Kidney tubule cell (primary cell): ENCODE measurements around the gene MRPS24.

Source experiments
- DNase-seq: peaks from one replicate; pipeline ENCODE4 v3.0.0-alpha.2; 2018; ENCODE audit warnings: low spot score

The MRPS24 gene

DNA sequence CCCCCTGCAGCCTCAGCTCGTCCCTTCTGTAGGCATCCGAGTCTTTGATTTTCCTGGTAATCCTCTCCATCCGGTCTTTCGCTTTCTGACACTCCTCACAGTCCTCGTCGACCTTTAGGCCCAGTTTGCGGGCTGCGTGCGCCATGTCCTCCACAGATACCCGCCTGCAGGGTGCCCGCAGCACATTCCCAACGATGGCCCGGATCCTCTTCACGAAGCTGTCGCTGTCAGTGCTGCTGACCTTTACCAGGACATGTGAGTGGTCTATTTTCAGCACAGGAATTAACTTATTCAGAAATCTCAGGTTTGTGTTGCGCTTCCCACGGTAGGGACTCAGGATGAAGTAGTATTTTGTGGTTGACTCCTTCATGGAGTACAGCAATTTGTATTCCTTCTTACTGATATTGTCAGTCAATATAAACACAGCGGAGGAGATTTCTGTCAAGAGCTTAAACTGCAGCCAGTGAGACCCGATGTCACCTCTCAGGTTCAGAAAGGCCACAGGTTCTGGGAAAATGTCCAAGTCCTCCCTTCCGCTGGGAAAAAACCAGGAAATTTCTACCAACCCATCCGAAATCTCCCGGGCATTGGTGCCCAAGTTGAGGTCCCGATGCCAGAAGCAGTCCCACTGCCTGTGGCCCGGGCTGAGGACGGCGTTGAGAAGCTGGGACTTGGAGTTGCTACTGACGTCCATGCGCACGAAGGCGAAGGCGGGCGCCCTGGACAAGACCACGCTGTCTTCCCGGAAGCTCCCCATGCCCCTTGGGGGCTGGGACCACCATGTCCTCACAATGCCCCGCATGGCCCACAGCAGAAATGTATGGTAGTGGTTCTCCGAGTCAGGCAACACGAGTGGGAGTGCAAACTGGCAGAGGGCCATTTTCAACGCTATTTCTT is 8.9 kb upstream of the MRPS24 start:
- no peak for DNase-seq

DNA sequence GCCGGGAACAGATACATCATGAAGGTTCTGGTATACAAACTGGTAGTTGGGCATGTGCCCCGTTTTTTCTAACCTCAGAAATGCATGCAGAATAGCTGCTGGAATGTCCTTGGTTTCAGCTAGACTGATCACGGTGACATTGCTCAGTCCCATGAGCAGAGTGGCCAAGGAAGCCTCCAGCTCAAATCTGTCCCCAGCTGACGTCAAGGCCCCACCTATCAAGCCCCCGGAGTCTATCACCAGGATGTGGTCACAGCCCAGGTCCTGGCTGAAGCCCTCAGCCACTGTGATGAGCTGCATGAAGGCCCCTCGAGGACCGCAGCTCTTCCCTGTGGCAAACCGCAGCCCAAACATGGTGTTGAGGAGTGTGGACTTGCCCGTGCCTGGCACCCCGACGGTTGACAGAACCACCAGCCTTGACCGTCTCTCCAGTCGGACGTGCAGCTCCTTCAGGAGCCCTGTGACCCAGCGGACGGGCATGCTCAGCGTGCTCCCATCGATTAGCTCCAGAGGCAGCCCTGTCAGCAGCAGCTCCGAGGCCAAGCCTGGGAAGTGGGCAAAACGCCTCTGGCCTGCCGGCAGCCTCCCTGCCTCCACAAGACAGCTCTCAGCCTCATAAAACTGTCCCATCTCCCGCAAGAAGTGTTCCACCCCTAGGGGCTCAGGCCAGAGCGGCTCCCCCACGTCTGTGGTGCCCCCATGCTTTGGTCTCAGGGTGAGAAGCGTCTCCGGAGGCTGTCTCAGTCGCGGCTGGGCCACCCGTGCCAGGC is 7.8 kb upstream of the MRPS24 start:
- DNase-seq: no peak

GRCh38 chr7:43876241-43876640 is 6.9 kb upstream of the MRPS24 start:
- no peak for DNase-seq

DNA sequence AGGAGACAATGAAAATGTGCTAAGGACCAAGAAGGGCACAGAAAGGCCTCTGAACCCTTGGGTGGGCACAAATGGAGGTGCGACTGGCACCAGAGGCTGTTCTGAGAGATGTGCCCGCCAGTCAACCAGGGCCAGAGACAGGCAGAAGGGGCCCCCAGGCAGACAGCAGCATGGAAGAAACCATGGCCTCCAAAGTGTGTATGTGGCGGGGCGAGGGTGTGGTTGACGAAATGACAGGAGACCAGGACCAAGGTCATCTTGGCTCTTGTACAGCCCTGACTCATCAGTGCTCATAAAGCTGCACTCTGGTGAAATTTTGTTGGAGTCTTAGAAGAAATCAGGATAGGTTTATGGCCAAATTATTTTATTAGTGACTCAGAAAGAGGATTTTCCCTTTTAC is 4.0 kb upstream of the MRPS24 start:
- DNase-seq: peak; percentile 16

GRCh38 chr7:43872406-43873110 is 3.2 kb upstream of the MRPS24 start:
- peak; percentile 35 for DNase-seq

DNA sequence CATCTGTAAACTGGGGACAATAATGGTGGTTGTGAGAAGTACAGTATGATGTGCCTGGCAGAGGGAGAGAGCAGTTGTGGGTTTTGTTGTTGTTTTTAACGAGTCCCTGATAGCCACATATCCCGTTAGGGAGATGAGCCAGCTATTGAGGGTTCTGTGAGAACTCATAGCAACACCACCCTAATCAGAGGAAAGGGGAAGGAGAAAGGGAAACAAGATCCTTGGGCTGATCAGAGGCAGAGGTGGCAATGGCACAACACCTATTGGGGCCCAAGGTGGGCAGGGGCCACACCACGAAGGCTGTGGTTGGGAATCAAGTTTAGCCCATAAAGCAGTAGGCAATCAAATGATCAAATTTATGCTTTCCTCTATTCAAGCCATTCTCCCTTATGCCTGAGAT is 1.7 kb upstream of the MRPS24 start:
- no peak for DNase-seq

- peak; percentile 20 for DNase-seq
These were observed 999 bp upstream of the MRPS24 start for GRCh38 chr7:43870316-43870715.

GRCh38 chr7:43869867-43870240 is 537 bp upstream of the MRPS24 start:
- DNase-seq: peak; percentile 93

GRCh38 chr7:43868681-43869005 is 674 bp downstream of the MRPS24 start:
- DNase-seq: no peak

DNA sequence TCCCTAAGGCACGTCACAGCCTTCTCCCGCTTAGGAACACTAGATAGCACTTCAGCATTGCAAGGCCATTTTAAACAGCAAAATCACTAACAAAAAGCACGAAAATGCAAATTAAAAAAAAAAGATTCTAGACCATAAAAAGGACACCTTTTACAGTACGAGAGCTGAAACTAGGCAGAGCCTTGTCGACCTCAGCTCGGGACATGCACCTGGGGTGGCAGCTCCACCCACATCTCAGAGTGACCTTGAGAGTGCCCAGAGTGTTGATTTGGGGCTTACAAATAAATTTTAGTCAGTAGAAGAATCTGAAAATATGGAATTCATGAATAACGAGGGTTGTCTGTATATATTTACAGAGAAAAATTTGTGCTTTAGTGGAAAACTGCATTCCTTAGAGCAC is 1.1 kb downstream of the MRPS24 start:
- DNase-seq: no peak

DNA sequence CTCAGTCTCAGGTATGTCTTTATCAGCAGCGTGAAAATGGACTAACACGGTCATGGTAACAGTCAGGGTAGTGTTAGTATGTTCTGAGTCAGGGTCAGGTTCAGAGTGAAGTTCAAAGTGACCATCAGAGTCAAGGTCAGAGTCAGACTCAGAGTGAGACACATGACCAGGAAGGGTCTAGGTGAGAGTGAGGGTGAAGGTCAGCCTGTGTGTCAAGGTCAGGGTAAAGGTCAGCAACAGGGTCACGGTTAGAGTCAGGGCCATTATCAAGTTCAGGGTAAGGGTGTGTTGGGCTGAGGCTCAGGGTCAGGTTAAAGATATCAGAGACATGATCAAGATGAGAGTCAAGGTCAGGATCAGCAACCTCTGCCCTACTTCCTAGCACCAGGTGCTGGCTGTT is 4.0 kb downstream of the MRPS24 start:
- DNase-seq: no peak

DNA sequence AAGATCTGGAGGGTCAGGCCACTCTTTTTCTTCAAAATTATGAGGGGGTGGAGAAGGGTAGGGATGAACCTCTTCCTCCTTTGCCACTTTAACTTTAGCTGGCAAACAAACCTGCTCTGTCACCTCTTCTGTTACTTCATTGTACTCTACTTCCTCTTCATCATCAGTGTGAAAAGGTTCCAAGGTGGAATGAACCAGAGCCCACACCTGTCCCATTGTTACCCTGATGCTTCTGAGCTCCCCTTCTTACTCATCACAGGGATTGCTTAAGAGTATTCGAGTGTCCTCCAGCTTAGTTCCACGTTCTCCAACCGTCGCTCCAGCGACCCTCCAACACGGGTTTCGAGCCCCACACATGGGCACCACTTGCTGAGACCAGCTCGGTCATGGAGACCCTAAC is 5.2 kb downstream of the MRPS24 start:
- DNase-seq: no peak

GRCh38 chr7:43856996-43857395 is 12.3 kb downstream of the MRPS24 start:
- DNase-seq: peak; percentile 41

- no peak for DNase-seq
These were observed 13.0 kb downstream of the MRPS24 start for GRCh38 chr7:43856316-43856715.

DNA sequence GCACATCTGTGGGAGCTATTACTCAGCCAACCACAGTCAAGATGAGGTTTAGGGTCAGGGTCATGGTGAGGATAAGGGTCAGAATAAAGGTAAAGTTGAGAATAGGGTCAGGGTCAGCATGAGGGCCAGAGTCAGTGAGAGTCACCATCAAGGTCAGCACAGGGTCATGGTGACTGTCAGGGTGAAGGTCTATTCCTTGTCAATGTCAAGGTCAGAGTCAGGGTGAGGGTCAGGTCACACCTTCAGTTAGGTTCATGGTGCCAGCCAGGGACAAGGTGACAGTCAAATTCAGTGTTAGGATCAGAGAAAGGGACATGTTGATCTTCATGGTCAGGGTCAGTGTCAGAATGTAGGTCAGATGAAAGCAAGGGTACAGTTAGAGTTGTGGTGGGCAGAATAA is 14.1 kb downstream of the MRPS24 start:
- DNase-seq: no peak

GRCh38 chr7:43851805-43852204 is 17.5 kb downstream of the MRPS24 start:
- no peak for DNase-seq

GRCh38 chr7:43850348-43851116 is 18.8 kb downstream of the MRPS24 start:
- no peak for DNase-seq

DNA sequence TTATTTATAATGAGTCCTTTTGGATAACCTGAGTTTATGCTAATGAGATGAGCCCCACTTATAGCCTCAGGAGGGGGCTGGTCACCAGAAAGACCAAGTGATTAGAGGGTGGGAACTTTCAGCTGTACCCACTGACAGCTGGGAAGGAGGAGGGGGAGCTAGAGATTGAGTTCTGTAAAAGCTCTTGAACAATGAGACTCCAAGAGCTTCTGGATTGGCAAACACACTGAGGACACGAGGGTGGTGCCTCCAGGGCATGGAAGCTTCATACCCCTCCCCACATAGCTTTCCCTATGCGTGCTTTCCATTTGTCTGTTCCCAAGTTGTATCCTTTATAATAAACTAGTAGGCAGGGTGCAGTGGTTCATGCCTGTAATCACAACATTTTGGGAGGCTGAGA is 20.3 kb downstream of the MRPS24 start:
- DNase-seq: no peak

- DNase-seq: peak; percentile 57
These were observed 21.8 kb downstream of the MRPS24 start for GRCh38 chr7:43847496-43847895.

- DNase-seq: no peak
These were observed 24.7 kb downstream of the MRPS24 start for GRCh38 chr7:43844662-43845061.

DNA sequence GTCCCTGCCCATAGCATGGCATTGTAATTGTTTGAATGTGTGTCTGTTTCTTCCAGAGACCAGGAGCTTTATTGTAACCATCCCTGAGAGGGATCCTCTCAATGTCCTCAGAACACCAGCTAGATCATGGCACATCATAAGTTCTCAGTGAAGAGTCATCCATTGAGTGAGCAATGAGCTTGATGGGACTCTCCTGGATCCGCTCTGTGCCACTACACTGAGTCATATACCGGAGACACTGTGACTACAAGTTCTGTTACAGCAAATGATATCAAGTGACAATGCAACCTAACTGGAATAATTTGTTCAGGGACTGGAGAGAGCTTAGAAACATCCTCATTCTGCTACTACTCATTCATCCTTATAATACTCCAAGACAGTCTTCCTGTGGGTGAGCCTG is 25.1 kb downstream of the MRPS24 start:
- DNase-seq: peak; percentile 53

DNA sequence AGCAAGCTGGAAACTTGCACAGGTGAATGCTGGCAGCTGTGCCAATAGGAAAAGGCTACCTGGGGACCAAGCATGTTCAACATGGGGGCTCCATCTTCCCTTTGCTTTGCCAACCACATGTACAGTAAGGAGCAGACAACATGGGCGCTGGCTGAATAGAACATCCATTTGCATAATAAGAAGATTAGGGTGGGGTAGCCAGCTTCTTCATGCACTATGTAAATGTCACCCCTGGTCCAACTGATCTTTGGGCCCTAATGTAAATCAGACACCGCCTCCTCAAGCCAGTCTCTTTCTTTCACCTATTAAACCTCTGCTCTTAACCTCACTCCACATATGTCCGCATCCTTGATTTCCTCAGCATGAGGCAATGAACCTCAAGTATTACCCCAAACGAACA is 26.0 kb downstream of the MRPS24 start:
- DNase-seq: no peak
